GM10266 (cell line): ENCODE data around the gene SLC26A5.
"Not testable (repeated sequence)": the region's sequence is repeated elsewhere in the genome, so short reads cannot be mapped to it uniquely, and the experiment has no call there.

Experiments used
- DNase-seq: peaks from one replicate; pipeline ENCODE4 v3.0.0; 2012; ENCODE audit errors: extremely low spot score
- CTCF ChIP-seq: IDR thresholded peaks from 2 replicates; pipeline ENCODE4 v1.5.1; 2012; ENCODE audit warnings: mild to moderate bottlenecking, low read depth; ENCODE audit not compliant: control insufficient read depth, insufficient read depth; ENCODE audit errors: missing control alignments

The SLC26A5 gene

GRCh38 chr7:103423467-103424179, 22.4 kb downstream of the SLC26A5 start:
- DNase-seq = no peak
- no peak for TF ChIP-seq CTCF

- no peak for DNase-seq
- TF ChIP-seq CTCF = no peak
These were observed 25.1 kb downstream of the SLC26A5 start for GRCh38 chr7:103420857-103421384.

- TF ChIP-seq CTCF = no peak
- no peak for DNase-seq
These were observed 27.8 kb downstream of the SLC26A5 start for GRCh38 chr7:103418241-103418640.

GRCh38 chr7:103413407-103413806, 32.6 kb downstream of the SLC26A5 start:
- no peak for TF ChIP-seq CTCF
- no peak for DNase-seq

- TF ChIP-seq CTCF = no peak
- no peak for DNase-seq
These were observed 33.9 kb downstream of the SLC26A5 start for GRCh38 chr7:103412151-103412550.

- DNase-seq = not testable (repeated sequence)
These were observed 40.0 kb downstream of the SLC26A5 start for GRCh38 chr7:103405789-103406613.

GRCh38 chr7:103399687-103400086, 46.3 kb downstream of the SLC26A5 start:
- not testable (repeated sequence) for DNase-seq

- no peak for TF ChIP-seq CTCF
These were observed 47.4 kb downstream of the SLC26A5 start for GRCh38 chr7:103398483-103399127.

More at GRCh38 chr7:103398483-103399127, 47.4 kb downstream of the SLC26A5 start:
- no peak for DNase-seq
